Stomach (tissue), 4 donors: ENCODE data around the gene HSPB6.

Experiments used
- CTCF ChIP-seq, 7 experiments: fragments of 450-650 bp in 4 of 7; fragments of 200-600 bp in 3 of 7; sonication (generic) in 3 of 7; IDR thresholded peaks; one replicate each; pipeline ENCODE4 v1.5.1; 2016 to 2019; ENCODE audit warnings: antibody characterized with exemption in 7 of 7, control low read depth in 2 of 7, mild to moderate bottlenecking in 1 of 7
- POLR2A ChIP-seq, 4 donors: fragments of 450-650 bp; IDR thresholded peaks; one replicate each; pipeline ENCODE4 v1.6.1; 2016; ENCODE audit warnings: antibody characterized with exemption in 4 of 4, control low read depth in 2 of 4, mild to moderate bottlenecking in 1 of 4, moderate library complexity in 1 of 4

- no peak for TF ChIP-seq CTCF (IDR thresholded peaks at IDR 0.05)
- no peak for TF ChIP-seq POLR2A (IDR thresholded peaks at IDR 0.05)
These were observed 17.6 kb upstream of the HSPB6 start for GRCh38 chr19:35774274-35775045.
